Muscle layer of duodenum (tissue), 2 donors: ENCODE measurements around the gene AMH.

ENCODE experiments used
- H3K27ac ChIP-seq: one replicate; pipeline ENCODE4 v1.7.0; 2013; ENCODE audit warnings: mild to moderate bottlenecking, low read length
- H3K27me3 ChIP-seq: one replicate; pipeline ENCODE4 v1.7.0; 2013; ENCODE audit warnings: low read depth, mild to moderate bottlenecking, control low read depth, low read length
- H3K36me3 ChIP-seq, 2 donors: one replicate each; pipeline ENCODE4 v1.7.0; 2013; ENCODE audit warnings: low read length in 2 of 2, control low read depth in 1 of 2, mild to moderate bottlenecking in 1 of 2; ENCODE audit not compliant: insufficient read depth in 2 of 2, control insufficient read depth in 1 of 2
- H3K4me1 ChIP-seq, 2 donors: one replicate each; pipeline ENCODE4 v1.7.0; 2013; ENCODE audit warnings: low read length in 2 of 2, mild to moderate bottlenecking in 2 of 2, control low read depth in 1 of 2, moderate library complexity in 1 of 2; ENCODE audit not compliant: insufficient read depth in 2 of 2, control insufficient read depth in 1 of 2
- H3K4me3 ChIP-seq, 2 donors: one replicate each; pipeline ENCODE4 v1.7.0; 2013; ENCODE audit warnings: low read length in 2 of 2, low read depth in 1 of 2, mild to moderate bottlenecking in 1 of 2
- H3K9me3 ChIP-seq, 2 donors: one replicate each; pipeline ENCODE4 v1.7.0; 2013; ENCODE audit warnings: low read length in 2 of 2, control low read depth in 1 of 2, mild to moderate bottlenecking in 1 of 2; ENCODE audit not compliant: control insufficient read depth in 1 of 2
- donor health status: healthy.

The AMH gene

GRCh38 chr19:2252797-2253105 is 3.6 kb downstream of the AMH start:
- Histone ChIP-seq H3K9me3 (no peaks in the 10 kb centered on the region), H3K36me3 (peaks cover 0 to 8% of the 10 kb centered on the region in 2 donors), H3K27me3 (peaks cover 33% of the 10 kb centered on the region), H3K27ac (no peak overlapping the region), H3K4me3 (peak overlapping the region in 1 of 2 donors; percentile 40), H3K4me1 (peaks cover 0 to 37% of the 10 kb centered on the region in 2 donors)

GRCh38 chr19:2253106-2254063 is 4.3 kb downstream of the AMH start:
- Histone ChIP-seq H3K27me3 (peaks cover 33% of the 10 kb centered on the region), H3K4me1 (peaks cover 0 to 37% of the 10 kb centered on the region in 2 donors), H3K4me3 (peak overlapping the region in 1 of 2 donors; percentile 40), H3K36me3 (peaks cover 0 to 6% of the 10 kb centered on the region in 2 donors), H3K9me3 (no peaks in the 10 kb centered on the region), H3K27ac (no peak overlapping the region)

- Histone ChIP-seq H3K4me1 (peaks cover 0 to 37% of the 10 kb centered on the region in 2 donors), H3K4me3 (no peak overlapping the region), H3K27me3 (peaks cover 33% of the 10 kb centered on the region), H3K27ac (no peak overlapping the region), H3K9me3 (no peaks in the 10 kb centered on the region), H3K36me3 (no peaks in the 10 kb centered on the region)
Measured at GRCh38 chr19:2254064-2254872, 5.1 kb downstream of the AMH start.

GRCh38 chr19:2255112-2255845 is 6.2 kb downstream of the AMH start:
- H3K27me3 ChIP-seq = peaks cover 24% of the 10 kb centered on the region
- no peak overlapping the region for H3K4me3 ChIP-seq
- no peak overlapping the region for H3K27ac ChIP-seq
- no peaks in the 10 kb centered on the region for H3K9me3 ChIP-seq
- H3K4me1 ChIP-seq = peaks cover 0 to 35% of the 10 kb centered on the region in 2 donors
- H3K36me3 ChIP-seq = no peaks in the 10 kb centered on the region

GRCh38 chr19:2255982-2256685 is 7.0 kb downstream of the AMH start, which contains the start of gene JSRP1:
Gene JSRP1 (minus strand): TSS chr19:2256417. CDS start chr19:2255314, 1,103 bp downstream.
- Histone ChIP-seq H3K27me3 (peaks cover 22% of the 10 kb centered on the region), H3K4me3 (no peak within 1 kb of the TSS), H3K36me3 (no peaks in the 10 kb centered on the region), H3K9me3 (no peaks in the 10 kb centered on the region), H3K27ac (no peak within 1 kb of the TSS), H3K4me1 (peaks cover 0 to 27% of the 10 kb centered on the region in 2 donors)

GRCh38 chr19:2259336-2259735 is 10.2 kb downstream of the AMH start:
- no peak overlapping the region for H3K27ac ChIP-seq
- no peak overlapping the region for H3K4me3 ChIP-seq
- no peaks in the 10 kb centered on the region for H3K9me3 ChIP-seq
- H3K27me3 ChIP-seq = no peaks in the 10 kb centered on the region
- no peaks in the 10 kb centered on the region for H3K36me3 ChIP-seq
- no peaks in the 10 kb centered on the region for H3K4me1 ChIP-seq

- no peaks in the 10 kb centered on the region for H3K4me1 ChIP-seq
- no peak overlapping the region for H3K4me3 ChIP-seq
- H3K27me3 ChIP-seq = no peaks in the 10 kb centered on the region
- no peaks in the 10 kb centered on the region for H3K36me3 ChIP-seq
- H3K27ac ChIP-seq = no peak overlapping the region
- no peaks in the 10 kb centered on the region for H3K9me3 ChIP-seq
Measured at GRCh38 chr19:2260341-2260805, 11.2 kb downstream of the AMH start.

GRCh38 chr19:2261438-2262172 is 12.5 kb downstream of the AMH start:
- H3K27ac ChIP-seq = no peak overlapping the region
- H3K27me3 ChIP-seq = no peaks in the 10 kb centered on the region

GRCh38 chr19:2266183-2266993 is 17.3 kb downstream of the AMH start:
- peak overlapping the region in 1 of 2 donors; percentile 16 for H3K4me3 ChIP-seq
- peaks cover 0 to 1% of the 10 kb centered on the region in 2 donors for H3K36me3 ChIP-seq
- no peak overlapping the region for H3K27ac ChIP-seq
- no peaks in the 10 kb centered on the region for H3K27me3 ChIP-seq
- H3K9me3 ChIP-seq = no peaks in the 10 kb centered on the region
- peaks cover 0 to 14% of the 10 kb centered on the region in 2 donors for H3K4me1 ChIP-seq

More at GRCh38 chr19:2261438-2262172, 12.5 kb downstream of the AMH start:
- peaks cover 0 to 4% of the 10 kb centered on the region in 2 donors for H3K4me1 ChIP-seq
- H3K36me3 ChIP-seq = no peaks in the 10 kb centered on the region
- H3K4me3 ChIP-seq = no peak overlapping the region
- no peaks in the 10 kb centered on the region for H3K9me3 ChIP-seq
